ENCODE data around the gene SLC44A4.
"Not testable (repeated sequence)": the region's sequence is repeated elsewhere in the genome, so short reads cannot be mapped to it uniquely, and the experiment has no call there.

SLC44A4 gene

DNA sequence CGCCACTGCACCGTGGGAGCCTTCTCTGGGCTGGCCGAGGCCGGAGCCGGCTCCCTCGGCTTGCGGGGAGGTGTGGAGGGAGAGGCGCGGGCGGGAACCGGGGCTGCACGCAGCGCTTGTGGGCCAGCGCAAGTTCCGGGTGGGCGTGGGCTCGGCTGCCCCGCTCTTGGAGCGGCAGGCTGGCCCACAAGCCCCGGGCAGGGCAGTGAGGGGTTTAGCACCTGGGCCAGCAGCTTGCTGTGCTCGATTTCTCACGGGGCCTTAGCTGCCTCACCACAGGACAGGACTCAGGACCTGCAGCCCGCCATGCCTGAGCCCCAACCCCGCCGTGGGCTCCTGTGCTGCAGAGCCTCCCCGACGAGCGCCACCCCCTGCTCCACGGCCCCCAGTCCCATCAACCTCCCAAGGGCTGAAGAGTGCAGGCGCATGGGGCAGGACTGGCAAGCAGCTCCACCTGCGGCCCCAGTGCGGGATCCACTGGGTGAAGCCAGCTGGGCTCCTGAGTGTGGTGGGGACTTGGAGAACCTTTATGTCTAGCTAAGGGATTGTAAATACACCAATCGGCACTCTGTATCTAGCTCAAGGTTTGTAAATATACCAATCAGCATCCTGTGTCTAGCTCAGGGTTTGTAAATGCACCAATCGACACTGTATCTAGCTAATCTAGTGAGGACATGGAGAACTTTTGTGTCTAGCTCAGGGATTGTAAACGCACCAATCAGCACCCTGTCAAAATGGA, 26.6 kb downstream of the SLC44A4 start:
- DNase-seq = not testable (repeated sequence)

DNA sequence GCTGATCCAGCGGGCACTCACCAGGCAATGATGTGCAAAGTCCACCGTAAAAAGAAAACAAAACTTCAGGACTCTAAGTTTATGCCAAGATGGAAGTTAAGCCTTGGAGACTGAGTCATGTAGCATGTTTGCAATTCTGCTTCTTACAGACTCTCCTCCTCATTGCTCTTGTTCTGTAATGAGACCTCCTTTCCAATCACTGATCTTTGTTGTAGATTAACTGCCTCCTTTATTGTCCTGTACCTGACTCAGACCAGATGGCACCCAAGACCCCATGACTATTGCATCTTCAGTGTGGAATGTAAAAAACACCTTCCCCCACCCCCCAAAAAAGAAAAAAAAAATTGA, 27.3 kb downstream of the SLC44A4 start:
- no peak for DNase-seq

DNA sequence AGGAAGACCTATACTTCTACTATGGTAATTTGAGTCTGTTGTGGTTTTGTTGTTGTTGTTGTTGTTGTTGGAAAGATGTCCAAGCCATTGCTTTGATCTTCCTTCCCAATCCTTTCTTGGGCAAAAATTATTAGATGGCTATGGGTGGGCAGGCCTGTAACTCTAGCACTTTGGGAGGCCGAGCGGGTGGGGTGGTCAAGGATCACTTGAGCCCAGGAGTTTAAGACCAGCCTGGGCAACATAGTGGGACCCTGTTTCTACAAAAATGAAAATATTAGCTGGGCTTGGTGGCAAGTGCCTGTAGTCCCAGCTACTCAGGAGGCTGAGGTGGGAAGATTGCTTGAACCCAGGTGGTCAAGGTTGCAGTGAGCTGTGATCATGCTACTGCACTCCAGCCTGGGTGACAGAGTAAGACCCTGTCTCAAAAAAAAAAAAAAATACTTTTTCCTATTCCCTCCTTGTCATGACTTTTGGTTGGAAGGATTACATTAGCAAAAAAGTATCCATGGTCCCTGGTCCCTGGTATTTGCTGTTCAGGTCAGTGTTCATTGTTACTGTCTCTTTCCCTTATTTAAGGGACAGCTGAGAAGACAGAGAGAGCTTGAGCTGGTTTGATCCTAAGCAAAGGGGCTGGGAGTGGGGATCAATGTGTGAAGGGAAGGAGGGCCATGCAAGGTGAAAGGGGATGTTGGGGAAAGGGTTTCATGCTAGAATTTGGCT, 27.9 kb downstream of the SLC44A4 start:
- no peak for DNase-seq

DNA sequence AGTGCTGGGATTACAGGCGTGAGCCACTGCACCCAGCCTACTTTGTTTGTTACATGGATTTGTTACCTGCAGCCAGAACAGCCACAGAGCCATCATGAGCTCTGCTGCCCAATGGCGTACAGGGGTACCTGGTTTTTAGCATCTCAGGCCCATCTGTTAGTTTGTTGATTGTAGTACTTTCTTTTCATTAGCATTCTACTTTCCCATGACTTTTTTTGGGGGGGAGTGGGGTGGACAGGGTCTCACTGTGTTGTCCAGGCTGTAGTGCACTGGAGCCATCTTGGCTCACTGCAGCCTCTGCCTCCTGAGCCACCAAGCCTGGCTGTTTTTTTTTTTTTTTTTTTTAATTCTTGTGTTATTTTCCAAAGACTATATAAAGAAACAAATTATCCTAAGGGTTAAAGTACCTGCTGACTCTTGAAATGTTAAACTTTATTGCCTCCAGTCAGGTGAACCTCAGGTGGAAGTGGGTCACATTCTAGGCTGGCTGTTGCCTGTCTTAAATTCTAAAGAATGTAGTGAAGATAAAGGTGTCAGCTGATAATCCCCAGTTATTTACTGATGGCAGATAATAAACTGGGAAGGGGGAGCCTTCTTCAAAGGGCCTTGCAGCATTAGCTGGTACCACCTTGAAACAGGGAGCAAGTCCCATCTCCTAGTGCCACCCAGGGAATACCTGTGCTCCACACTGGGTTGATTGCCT, 31.4 kb downstream of the SLC44A4 start:
- no peak for DNase-seq

DNA sequence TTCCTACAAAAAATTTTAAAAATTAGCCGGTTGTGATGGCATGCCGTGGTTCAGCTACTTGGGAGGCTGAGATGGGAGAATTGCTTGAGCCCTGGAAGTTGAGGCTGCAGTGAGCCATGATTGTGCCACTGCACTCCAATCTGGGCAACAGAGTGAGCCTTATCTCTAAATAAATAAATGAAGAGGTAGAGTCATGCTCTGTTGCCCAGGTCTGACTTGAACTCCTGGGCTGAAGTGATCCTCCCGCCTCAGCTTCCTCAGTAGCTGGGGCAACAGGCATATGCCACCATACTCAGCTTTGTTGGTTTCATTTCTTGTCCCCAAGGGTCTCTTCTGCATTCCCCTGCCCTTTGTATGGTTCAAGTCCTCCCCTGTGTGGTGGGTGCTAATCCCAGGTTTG, 34.3 kb downstream of the SLC44A4 start:
- no peak for DNase-seq

DNA sequence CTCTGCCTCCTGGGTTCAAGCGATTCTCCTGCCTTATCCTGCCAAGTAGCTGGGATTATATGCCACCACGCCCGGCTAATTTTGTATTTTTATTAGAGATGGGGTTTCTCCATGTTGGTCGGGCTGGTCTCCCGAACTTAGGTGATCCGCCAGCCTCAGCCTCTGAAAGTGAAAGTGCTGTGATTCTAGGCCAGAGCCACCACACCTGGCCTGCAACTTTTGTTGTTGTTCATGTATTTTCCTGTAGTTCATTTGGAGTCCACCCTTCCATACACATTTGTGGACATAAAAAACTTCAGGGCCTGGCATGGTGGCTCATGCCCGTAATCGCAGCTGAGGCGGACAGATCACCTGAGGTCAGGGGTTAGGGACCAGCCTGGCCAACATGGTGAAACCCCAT, 36.7 kb downstream of the SLC44A4 start:
- DNase-seq = no peak

DNA sequence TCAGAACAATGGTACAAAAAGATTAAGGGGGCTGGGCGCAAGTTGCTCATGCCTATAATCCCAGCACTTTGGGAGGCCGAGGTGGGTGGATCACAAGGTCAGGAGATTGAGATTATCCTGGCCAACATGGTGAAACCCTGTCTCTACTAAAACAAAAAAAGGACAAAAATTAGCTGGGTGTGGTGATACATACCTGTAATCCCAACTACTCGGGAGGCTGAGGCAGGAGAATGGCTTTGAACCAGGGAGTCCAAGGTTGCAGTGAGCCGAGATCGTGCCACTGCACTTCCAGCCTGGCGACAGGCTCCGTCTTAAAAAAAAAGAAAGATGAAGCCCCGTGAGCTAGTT, 39.0 kb downstream of the SLC44A4 start:
- not testable (repeated sequence) for DNase-seq

DNA sequence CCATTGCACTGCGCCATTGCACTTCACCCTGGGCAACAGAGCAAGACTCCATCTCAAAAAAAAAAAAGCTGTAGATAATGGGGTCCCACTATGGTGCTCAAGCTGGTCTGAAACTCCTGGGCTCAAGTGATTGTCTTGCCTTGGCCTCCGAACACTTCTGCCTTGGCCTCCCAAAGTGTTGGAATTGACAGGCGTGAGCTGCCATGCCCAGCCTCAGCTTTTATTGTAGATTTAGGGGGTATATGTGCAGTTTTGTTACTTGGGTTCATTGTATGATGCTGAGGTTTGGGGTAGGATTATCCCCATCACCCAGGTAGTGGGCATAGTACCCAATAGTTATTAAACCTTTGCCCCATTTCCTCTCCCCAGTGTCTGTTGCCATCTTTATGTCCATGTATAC, 39.8 kb downstream of the SLC44A4 start:
- DNase-seq = no peak

DNA sequence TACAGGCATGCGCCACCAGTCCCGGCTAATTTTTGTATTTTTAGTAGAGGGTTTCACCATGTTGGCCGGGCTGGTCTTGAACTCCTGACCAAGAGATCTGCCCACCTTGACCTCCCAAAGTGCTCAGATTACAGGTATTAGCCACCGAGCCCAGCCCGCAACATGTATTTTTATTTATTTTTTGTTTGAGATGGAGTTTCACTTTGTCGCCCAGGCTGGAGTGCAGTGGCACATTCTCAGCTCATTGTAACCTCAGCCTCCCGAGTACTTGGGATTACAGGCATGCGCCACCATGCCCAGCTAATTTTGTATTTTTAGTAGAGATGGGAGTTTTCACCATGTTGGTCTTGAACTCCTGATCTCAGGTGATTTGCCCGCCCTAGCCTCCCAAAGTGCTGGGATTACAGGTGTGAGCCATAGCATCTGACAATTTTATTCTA, 40.7 kb downstream of the SLC44A4 start:
- DNase-seq = not testable (repeated sequence)

DNA sequence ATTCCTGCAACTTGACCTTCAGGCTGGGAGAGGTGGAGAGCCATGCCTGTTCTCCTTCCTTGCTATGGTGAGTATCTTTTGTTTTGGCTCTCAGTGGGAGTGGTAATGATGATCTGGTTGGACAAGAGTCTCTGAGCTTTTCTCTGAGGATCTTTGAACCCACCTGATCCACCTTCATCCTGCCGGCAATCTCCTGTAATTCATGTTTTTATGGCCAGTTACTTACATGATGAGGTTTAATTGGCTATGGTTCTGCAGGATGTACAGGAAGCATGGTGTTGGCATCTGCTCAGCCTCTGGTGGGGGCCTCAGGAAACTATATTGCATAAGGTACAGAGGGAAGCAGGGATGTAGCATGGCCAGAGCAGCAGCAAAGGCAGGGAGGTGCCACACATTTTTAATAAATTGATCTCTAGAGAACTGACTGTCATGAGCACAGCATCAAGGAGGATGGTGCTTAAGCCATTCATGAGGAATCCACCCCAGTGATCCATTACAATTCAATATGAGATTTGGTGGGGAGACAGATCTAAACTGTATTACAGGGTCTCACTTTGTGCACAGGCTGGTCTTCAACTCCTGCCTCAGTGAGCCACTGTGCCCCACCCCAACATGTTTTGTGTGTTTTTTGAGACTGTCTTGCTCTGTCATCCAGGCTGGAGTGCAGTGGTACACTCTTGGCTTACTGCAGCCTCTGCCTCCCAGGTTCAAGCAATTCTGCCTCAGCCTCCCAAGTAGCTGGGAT, 41.3 kb downstream of the SLC44A4 start:
- no peak for DNase-seq

DNA sequence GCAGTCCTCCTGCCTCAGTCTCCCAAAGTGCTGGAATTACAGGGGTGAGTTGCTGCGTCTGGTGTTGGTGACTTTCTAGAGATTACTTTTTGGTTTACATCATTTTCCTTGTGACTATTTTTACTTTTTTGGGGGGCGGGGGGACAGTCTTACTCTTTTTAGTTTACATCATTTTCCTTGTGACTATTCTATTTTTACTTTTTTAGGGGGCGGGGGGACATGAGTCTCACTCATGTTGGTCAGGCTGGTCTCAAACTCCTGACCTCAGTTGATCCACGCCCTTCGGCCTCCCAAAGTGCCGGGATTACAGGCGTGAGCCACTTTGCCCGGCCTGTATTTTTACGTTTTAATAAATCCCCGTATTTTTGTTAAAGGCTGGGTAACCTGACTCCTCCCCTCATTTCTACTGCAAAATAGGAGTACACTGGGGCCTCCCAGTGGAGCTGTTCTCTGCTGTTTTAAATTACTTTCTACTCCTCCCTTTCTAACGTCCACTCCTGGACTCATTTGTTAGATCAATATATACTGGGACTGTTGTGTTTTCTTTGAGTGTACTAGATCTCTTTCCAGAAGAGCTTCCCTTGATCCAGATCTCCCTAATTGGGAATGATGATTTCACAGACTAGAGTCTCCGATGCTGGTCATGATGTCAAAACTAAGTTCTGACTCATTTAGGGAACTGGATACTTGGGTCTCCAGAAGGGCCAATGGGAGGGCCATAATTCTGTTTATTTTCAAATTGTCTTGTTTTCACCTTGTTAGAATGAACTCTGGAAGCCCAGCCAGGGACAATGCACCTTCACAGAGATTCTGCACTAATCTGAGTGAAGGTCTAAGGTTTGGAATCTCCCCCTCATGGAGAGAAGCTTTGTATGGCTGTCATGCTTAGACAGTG, 42.1 kb downstream of the SLC44A4 start:
- DNase-seq = no peak

DNA sequence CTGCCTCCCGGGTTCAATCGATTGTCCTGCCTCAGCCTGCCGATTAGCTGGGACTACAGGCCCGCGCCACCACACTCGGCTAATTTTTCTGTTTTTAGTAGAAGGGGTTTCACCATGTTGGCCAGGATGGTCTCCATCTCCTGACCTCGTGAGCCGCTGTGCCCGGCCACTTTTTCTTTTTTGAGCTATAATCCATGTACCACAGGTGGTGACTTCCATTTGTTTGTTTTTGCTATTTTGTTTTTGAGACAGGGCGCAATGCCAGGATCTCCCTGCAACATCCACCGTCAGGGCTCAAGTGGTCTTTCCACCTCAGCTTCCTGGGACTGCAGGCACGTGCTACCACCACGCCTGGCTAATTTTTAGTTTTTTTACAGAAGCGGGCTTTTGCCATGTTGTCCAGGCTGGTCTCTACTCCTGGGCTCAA, 42.7 kb downstream of the SLC44A4 start:
- no peak for DNase-seq

DNA sequence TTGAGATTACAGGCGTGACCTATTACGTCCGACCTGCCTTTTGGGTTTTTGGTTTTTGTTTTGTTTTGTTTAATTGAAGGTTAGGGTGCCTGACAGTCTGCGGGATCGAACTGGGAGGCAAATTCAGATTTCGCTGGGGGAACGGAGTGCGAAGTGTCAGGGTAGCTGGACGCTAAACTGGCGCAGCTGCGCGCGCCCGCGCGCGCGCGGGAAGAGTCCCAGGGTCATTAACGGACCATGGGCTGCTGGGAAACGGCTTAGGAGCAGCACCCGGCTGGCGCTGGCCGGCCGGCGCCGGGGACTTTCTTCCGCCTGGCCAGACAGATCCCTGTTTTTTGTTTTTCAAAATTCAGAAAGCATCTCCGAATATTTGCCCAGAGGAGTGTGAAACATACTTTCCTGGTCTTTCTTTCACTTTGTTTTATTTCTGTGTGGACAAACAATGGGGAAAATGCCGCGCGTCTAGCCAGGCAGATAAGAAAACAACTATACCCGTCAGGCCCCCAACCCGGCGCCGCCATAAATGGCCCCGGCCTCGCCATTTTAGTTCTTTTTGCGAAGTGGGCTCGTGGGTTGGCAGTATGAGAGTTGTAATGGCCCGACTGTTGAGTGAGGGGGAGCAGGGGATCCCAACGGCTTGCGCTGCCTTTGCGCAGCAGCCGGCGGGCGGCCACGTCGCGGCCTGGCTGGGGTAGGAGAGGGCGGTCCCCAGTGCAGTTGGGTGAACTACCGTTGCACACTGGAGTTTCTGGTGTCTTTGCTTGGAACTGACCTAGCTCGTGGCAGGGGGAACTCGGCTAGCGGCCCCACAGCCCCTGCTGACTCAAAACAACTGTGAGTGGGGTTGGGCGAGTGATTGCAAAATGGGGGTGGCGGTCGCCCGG, 44.2 kb downstream of the SLC44A4 start:
- DNase-seq = peak; percentile 93

DNA sequence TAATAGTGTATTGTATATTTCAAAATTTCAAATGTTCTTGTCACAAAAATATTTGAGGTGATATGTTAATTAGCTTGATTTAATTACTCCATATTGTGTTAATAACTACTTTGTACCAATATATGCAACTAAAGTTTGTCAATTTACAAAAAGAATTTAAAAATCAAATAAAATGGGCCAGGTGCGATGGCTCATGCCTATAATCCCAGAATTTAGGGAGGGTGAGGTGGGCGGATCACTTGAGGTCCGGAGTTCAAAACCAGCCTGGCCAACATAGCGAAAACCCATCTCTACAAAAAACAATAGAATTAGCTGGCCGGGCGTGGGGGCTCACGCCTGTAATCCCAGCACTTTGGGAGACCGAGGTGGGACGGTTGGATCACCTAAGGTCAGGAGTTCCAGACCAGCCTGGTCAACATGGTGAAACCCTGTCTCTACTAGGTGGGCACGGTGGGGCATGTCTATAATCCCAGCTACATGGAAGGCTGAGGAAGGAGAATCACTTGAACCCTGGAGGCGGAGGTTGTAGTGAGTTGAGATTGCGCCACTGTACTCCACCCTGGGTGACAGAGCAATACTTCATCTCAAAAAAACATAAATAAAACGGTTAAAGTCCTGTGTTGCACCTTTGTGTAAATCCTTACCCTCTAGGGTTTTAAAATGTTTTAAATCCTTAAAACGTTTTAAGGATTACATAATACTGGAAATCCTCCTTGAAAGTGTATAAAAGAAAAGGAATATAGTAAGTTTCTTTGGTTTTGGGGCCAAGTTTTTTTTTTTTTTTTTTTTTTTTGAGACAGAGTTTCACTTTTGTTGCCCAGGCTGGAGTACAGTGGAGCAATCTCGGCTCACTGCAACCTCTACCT, 47.2 kb downstream of the SLC44A4 start:
- DNase-seq = no peak

DNA sequence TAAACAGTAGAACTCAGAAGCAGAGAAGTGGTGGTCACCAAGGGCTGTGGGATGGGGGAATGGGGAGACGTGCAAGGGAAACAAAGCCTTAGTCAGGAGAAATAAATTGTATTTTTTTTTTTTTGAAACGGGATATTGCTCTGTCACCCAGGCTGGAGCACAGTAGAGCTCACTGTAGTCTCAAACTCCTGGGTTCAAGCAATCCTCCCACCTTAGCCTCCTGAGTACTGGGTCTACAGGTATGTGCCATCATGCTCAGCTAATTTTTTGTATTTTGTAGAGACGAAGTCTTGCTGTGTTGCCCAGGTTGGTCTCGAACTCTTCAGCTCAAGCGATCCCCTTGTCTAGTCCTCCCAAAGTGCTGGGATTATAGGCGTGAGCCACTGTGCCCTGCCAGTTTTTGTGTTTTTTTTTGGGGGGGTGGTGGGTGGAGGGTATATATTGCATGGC, 47.9 kb downstream of the SLC44A4 start:
- DNase-seq = no peak

DNA sequence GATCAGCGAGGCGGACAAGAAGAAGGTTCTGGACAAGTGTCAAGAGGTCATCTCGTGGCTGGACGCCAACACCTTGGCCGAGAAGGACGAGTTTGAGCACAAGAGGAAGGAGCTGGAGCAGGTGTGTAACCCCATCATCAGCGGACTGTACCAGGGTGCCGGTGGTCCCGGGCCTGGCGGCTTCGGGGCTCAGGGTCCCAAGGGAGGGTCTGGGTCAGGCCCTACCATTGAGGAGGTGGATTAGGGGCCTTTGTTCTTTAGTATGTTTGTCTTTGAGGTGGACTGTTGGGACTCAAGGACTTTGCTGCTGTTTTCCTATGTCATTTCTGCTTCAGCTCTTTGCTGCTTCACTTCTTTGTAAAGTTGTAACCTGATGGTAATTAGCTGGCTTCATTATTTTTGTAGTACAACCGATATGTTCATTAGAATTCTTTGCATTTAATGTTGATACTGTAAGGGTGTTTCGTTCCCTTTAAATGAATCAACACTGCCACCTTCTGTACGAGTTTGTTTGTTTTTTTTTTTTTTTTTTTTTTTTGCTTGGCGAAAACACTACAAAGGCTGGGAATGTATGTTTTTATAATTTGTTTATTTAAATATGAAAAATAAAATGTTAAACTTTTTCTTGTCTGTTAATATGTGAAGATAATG, 49.0 kb downstream of the SLC44A4 start:
- DNase-seq = no peak

DNA sequence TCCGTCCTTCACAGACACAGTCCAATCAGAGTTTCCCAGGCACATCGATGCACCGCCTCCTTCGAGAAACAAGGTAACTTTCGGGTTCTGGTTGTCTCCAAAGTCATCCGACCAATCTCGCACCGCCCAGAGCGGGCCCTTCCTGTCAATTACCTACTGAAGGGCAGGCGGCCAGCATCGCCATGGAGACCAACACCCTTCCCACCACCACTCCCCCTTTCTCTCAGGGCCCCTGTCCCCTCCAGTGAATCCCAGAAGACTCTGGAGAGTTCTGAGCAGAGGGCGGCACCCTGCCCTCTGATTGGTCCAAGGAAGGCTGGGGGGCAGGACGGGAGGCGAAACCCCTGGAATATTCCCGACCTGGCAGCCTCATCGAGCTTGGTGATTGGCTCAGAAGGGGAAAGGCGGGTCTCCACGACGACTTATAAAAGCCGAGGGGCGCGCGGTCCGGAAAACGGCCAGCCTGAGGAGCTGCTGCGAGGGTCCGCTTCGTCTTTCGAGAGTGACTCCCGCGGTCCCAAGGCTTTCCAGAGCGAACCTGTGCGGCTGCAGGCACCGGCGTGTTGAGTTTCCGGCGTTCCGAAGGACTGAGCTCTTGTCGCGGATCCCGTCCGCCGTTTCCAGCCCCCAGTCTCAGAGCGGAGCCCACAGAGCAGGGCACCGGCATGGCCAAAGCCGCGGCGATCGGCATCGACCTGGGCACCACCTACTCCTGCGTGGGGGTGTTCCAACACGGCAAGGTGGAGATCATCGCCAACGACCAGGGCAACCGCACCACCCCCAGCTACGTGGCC, 51.3 kb downstream of the SLC44A4 start, which contains the start of gene HSPA1B:
HSPA1B (plus strand) TSS at position 453 of the 794 bp plus-strand sequence; CDS start at position 666, 213 bp downstream.
- DNase-seq = peak; percentile 99

DNA sequence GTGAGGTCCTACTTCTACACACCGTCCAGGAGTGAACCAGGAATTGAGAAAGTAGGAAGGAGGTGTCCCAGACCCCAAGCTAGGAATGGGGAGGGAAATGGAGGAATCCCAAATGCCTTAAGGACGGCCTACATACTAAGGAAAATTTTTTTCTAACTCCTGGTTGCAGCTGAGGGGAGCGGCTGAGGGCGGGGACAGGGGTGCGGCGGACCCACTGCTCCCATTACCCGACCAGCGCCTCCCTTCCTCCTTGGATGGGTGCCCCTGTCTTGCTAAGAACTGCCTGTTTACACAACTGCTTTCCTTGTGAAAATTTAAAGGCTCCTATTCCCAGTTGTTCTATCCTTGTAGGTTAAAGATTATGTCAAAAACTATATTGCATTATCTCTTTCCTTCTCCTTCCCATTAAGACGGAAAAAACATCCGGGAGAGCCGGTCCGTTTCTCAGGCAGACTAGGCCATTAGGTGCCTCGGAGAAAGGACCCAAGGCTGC, 52.0 kb downstream of the SLC44A4 start:
- DNase-seq = no peak
